Cortex of kidney (tissue), 1 donor: Measurements from ENCODE around the gene TMEM163.
"Not testable (repeated sequence)": the region's sequence is repeated elsewhere in the genome, so short reads cannot be mapped to it uniquely, and the experiment has no call there.

ENCODE experiments used
- DNase-seq: peaks from one replicate; lab custom pipeline; 2025; lab: John Stamatoyannopoulos, UW

TMEM163 gene

DNA sequence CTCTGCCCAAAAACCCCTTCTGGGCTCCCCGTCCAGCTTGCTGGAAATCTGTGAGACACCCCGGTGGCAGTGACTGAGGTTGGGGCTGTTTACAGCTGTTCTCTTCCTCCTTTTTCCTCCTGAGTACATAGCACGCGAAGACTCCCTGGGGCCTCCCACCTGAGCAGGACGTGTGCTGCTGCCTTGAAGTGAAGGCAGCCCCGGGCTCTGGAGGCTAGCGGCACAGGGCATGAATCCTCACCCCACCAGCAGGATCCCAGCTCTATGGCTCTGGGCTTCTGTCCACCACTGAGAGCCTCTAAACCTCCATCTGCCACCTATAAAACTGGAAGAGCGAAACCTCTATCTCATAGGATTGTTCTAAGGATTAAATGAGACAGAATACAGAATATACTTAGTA lies 182.5 kb downstream of the TMEM163 start:
- DNase-seq, result no peak

DNA sequence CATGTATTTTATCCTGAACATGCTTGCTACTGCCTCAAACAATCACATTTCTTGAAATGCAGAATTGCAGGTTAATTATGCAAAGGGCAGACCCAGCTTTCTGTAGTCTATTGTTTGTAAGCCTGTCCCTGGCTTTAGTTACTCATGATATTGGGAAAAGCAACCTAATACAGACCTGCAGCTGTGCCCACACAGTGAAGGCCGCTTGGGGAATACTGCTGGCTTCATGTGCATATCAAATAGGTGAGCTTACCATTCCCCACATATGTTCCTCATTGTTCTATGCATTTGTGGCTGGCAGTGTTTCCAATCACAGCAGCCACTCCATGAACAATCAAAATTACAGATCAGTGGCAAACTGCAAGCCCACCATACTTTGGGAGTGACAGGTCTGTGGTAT lies 186.3 kb downstream of the TMEM163 start:
- DNase-seq, result no peak

GRCh38 chr2:134527381-134527780 lies 191.4 kb downstream of the TMEM163 start:
- DNase-seq, result no peak

DNA sequence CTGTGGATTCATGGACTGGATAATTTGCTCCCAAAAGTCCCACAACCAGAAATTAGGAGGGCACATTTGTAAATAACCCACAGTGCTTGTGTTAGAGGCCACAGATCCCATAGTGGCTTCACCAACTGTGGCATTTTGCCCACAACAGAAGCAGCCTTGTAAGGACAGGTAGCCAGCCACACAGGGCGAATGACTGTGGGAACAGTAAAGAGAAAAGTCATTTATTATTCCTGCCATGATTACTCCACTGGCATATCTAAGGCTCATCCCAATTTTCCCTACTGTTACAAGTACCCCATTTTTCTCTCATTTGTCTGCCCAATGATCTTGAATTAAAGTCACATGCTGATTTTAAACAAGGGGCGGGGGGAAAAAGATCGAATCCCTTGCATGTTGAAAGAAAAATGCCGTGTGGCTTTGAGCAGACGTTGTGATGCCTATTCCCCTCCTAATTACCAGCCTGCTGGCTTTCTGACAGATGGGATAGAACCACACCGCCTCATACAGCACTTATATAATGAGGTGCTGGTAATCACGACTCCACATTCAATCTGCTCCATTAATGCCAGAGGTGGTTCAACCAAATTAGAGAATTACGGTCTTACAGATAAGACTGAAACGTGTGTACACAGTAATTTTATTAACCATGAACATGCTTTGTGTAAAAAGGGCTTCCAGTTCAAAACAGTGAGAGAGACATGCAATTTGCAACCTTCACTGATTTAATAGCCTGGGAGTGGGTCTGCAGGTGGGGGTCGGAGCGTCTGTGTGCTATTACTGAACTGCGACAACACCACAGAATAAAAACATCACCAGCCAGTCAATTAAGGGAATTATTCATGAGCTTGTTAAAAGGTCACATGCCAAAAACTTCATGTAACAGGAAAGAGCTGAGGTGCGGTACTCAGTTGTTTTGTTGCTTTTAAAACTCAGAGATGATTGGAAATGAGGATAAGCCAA lies 196.0 kb downstream of the TMEM163 start:
- DNase-seq, result no peak

DNA sequence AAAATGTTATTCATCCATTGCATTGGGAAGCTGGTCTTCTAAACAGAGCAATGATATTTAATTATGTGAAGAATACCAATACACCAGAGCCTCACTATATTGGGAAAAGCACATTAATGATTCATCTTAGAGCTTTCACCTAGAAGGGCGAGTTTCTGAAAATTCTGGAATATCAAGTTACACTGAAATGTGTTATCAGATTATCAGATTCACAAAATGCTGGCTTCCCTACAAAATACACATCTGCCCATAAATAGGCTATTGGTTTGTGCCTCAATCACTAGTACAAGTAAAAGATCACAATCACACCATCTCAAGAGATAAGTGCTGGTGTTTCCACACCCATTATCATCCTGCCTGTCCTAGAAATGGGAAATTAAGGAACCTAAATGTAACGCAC lies 200.7 kb downstream of the TMEM163 start:
- no peak for DNase-seq

- no peak for DNase-seq
Observed at GRCh38 chr2:134515137-134515536, 203.7 kb downstream of the TMEM163 start.

DNA sequence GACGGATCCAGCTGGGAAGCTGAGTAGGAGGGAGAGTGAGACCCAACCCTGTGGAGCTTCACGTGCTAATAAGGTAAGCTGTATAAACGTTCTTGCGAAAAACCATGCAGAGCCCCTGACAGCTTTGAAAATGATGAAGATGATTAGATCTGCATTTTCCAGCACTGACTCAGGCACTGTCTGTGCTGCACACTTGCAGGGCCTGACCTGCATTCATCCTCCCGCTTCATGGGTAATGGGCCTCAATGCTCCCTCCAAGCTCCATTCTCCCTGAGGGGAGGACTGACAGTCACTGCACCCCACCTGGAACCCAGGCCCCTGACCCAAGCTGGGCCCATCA lies 205.4 kb downstream of the TMEM163 start:
- DNase-seq, result no peak

DNA sequence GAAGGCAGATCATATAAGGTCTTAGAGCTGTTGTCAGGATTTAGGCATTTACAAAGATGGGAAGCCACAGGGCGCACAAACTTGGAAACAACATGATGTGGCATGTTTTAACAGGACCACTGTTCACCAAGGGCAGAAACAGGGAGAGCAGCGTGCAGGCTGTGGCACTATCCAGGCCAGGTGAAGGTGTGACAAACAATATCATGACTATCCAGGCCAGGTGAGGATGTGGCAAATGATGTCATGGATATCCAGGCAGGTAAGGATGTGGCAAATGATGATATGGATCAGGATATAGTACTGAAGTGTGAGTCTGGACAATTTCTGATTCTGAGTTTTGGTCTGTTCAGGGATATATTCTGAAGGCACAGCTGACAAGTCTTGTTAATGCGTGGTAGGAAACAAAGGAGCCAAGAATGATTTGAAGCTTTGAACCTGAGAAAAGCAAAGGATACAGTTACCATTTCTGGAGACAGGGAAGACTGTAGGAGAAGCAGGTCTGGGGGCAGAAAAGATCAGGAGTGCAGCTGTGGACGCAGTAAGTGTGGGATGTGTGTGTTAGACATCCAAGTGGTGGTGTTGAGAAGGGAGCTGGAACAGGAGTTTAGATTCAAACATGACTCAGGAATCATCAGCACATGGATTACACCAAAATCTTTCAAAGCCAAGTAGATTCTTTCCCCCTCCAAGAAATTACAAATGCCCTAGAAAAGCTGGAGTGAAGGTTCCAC lies 205.9 kb downstream of the TMEM163 start:
- DNase-seq, result no peak

GRCh38 chr2:134508391-134508790 lies 210.4 kb downstream of the TMEM163 start:
- no peak for DNase-seq

GRCh38 chr2:134507697-134508096 lies 211.1 kb downstream of the TMEM163 start:
- no peak for DNase-seq

DNA sequence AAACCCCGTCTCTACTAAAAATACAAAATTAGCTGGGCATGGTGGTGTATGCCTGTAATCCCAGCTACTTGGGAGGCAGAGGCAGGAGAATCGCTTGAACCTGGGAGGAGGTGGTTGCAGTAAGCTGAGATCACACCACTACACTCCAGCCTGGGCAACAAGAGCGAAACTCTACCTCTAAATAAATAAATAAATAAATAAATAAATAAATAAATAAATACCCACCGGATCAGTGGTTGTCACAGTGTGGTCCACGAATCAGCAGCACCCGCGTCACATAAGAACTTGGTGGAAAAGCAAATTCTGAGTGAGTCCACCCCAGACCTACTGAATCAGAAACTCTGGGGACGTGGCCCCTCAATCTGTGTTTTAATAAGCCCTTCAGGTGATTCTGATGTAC lies 211.6 kb downstream of the TMEM163 start:
- not testable (repeated sequence) for DNase-seq

DNA sequence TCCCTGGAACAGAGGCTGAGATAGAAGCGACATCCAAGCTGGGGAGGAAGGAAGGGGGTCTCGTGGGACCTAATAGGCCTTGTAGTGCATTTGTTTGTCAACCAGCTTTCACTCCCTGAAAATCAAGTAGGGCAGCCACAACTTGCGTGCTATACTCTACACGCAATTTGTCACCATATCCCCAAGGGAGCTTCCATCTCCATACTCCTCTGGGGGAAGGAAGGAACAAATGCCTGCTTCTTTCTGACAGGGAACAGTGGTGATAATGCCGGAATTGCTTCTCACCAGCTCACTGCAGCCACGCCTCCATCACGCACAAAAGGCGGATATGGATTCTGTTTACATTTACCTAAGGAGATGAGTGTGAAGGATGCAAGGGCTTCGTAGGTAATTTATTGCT lies 213.4 kb downstream of the TMEM163 start:
- DNase-seq, result no peak

DNA sequence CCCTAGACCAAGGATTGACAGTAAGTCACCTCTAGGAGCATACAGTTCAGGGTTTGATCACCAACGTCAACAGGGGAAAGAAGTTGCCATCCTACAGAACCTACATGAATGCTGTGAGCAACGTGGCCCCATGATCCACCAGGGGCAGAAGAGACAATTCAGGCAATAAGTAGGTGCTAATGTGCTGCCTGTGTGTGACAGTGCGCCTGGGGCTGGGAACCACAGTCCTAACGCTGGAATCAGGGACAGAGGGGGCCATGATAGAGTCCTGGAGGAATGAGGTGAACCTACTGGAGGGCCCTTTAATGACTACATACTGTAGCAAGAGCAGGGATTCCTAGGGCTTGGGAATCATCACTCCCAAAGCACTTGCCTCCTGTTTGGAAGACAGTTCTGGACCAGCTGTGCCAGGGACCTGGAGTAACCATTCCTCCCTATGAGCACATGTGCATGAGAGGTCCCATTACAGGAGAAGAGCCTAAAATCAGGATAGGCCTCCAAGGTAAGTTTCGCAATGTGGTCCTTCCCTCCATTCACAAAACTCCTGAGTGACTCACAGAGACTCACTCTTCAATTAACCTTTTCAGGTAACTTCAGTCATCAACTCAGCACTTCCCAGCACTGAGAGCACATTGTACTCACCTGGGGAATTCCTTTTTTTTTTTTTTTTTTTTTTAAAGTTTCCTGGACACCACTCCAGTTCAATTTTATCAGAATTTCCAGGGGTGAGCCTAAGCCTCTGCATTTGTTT lies 214.0 kb downstream of the TMEM163 start:
- no peak for DNase-seq

DNA sequence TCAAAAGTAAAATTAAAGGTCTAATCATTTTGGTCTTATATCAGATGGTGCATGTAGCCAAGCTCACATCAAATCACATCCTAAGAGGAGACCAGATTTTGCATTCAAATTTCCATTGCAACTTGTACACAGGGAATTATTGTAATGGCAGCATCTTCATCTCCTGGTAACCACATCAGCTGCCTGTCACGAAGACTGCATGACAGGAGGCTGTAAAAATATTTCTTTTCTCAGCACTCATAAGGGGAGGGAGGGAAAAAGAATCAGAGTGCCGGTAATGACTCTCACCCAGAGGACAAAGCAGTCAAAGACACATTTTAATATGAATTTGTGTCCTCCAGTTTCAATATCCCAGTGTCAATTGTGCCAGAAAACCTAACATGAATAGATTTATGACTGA lies 216.7 kb downstream of the TMEM163 start:
- DNase-seq, result no peak

DNA sequence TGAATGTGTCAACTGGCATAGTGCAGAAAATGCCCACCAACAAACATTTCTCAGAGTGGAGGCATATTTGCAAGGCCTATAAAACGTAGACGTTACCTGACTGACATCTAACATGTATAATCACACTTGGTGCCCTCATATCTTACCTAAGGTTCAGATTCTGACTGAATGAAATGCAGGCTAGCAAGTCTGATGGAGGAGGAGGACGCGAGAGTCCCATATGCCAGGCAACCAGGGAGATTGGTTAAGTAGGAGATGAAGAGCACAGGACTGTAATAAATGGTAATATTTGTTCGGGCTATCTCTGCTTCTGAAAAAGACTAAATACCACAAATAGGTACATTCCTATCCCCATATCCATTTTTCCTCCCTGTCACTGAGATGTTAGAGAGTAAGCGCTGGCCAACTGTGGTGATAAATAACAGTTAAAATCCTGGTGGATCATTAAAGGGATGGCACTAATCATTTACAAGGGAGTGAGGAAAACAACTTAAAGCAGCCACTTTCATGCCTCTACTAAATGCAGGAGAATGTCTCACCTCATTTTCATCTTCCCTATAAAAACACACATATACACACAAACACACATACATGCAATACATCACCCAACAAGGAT lies 217.2 kb downstream of the TMEM163 start:
- no peak for DNase-seq

DNA sequence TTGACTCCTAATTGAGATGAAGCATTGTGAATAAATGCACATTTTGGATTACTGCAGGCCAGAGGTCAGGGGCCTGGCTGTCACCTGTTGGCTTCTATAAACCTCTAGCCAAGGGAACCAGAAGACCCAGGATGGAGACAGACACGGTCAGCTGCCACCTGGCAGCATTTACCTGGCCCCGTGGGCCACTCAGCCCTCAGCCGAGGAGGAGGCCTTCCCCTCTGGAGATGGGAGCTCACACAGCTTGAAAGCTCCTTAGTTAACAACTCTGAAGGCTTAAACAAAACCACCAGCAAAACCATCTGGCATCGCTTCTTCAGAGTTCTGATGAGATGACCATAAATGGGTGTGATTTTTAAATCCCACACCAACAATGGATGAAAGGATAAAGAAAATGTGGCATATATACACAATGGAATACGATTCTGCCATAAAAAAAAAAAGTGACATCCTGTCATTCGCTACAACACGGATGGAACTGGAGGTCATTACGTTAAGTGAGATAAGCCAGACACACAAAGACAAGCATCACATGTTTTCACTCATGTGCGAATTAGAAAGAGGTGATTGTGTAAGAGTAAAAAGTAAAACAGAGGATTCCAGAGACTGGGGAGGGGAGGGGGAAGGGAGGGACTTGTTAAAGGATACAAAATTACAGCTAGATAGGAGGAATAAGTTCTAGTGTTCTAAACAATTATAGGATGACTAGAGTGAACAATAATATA lies 218.4 kb downstream of the TMEM163 start:
- DNase-seq, result no peak

DNA sequence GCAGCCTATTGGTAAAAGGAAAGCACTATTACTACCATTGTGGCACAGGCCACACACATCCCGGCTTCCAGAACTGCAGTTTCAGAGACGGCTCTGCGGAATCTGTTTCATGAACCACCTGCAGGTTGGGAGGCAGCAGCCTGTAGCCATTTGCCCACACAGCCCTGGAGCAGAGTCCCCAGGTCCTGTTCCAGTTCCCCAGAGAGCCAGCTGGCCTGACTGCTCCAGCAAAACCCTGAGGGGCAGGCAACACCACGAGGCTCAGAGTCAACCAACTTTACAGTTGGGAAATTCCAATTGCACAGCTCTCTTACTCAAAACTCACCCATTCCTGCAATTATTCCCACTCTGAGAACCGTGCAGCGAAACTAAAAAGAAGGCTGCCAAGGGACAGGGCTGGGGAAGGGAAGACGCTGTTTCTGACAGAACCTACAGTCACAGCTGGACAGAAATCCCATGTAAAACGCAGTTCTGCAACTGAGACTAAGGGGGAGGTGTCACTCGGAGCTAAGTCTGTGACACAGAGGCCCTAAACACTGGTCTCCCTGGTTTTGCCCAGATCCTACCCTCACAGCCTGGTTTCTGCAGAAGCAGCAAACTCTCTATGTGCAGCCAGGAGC lies 219.4 kb downstream of the TMEM163 start:
- DNase-seq, result no peak

DNA sequence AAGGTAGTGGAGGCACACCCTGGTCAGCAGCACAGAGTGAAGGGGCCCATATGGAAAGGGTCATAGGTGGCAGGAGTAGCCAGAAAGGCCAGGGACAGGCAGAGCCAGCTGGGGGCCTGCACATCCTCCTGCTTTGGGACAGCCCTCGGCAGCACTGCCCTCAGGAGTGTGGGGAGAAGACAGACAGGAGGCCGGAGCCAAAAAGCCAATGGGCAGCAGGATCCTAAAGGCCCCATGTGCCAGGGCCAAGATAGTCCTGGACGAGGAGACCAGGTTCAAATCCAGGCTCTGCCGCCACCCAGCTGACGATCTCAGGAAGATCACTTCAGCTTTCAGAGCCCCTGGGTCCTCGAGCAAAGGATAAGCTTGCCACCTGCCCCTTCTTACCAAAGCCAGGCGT lies 220.1 kb downstream of the TMEM163 start:
- DNase-seq, result no peak

- no peak for DNase-seq
Observed at GRCh38 chr2:134493797-134494196, 225.0 kb downstream of the TMEM163 start.

- no peak for DNase-seq
Observed at GRCh38 chr2:134491771-134492441, 226.9 kb downstream of the TMEM163 start.
